ENCODE results near the gene CDH2.

Gene CDH2

GRCh38 chr18:27985832-27986231, 191.1 kb downstream of the CDH2 start (continued):
- TF ChIP-seq, protein P1, sequence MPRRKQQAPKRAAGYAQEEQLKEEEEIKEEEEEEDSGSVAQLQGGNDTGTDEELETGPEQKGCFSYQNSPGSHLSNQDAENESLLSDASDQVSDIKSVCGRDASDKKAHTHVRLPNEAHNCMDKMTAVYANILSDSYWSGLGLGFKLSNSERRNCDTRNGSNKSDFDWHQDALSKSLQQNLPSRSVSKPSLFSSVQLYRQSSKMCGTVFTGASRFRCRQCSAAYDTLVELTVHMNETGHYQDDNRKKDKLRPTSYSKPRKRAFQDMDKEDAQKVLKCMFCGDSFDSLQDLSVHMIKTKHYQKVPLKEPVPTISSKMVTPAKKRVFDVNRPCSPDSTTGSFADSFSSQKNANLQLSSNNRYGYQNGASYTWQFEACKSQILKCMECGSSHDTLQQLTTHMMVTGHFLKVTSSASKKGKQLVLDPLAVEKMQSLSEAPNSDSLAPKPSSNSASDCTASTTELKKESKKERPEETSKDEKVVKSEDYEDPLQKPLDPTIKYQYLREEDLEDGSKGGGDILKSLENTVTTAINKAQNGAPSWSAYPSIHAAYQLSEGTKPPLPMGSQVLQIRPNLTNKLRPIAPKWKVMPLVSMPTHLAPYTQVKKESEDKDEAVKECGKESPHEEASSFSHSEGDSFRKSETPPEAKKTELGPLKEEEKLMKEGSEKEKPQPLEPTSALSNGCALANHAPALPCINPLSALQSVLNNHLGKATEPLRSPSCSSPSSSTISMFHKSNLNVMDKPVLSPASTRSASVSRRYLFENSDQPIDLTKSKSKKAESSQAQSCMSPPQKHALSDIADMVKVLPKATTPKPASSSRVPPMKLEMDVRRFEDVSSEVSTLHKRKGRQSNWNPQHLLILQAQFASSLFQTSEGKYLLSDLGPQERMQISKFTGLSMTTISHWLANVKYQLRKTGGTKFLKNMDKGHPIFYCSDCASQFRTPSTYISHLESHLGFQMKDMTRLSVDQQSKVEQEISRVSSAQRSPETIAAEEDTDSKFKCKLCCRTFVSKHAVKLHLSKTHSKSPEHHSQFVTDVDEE (CRISPR knock-in tag; IDR thresholded peaks at IDR 0.05), result no peak
- no peak for TF ChIP-seq RARB (CRISPR knock-in tag; IDR thresholded peaks at IDR 0.05)

DNA sequence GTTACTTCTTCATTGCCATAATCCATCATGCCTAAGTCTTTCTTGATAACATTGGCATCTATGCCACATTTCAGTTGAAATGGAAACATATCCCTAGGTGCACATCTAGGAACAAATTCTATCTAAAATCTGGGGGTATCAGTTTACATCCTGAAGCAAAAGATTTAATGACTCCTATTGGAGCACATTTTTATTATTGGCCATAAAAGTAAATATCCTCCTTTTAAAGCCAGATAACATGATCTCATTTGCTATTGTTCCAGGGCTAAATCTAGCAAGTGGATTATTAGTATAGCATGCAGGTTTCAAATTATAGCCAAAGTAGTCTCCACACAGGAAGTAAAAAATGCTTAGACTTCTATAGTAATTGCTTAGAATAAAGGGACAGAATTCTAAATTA, 193.2 kb downstream of the CDH2 start:
- ATAC-seq, result no peak
- TF ChIP-seq CSDC2 (CRISPR knock-in tag; IDR thresholded peaks at IDR 0.05), result no peak
- no peak for TF ChIP-seq ISL1 (CRISPR knock-in tag; IDR thresholded peaks at IDR 0.05)
- TF ChIP-seq, protein P1 (CRISPR knock-in tag; IDR thresholded peaks at IDR 0.05), result no peak
- TF ChIP-seq ESRRG (CRISPR knock-in tag; IDR thresholded peaks at IDR 0.05), result no peak
- no peak for TF ChIP-seq PPARA (CRISPR knock-in tag; IDR thresholded peaks at IDR 0.05; ENCODE audit: borderline replicate concordance)
- no peak for TF ChIP-seq POU6F1 (CRISPR knock-in tag; IDR thresholded peaks at IDR 0.05; ENCODE audit: borderline replicate concordance, low read depth)

GRCh38 chr18:27976806-27977408, 200.0 kb downstream of the CDH2 start:
- TF ChIP-seq PPARA (CRISPR knock-in tag; IDR thresholded peaks at IDR 0.05; ENCODE audit: borderline replicate concordance), result no peak
- TF ChIP-seq PATZ1 (CRISPR knock-in tag; IDR thresholded peaks at IDR 0.05; ENCODE audit: borderline replicate concordance), result no peak
- no peak for TF ChIP-seq ZNF70 (CRISPR knock-in tag; IDR thresholded peaks at IDR 0.05)
- TF ChIP-seq ZFP30 (CRISPR knock-in tag; IDR thresholded peaks at IDR 0.05), result no peak
- no peak for TF ChIP-seq ZNF565 (CRISPR knock-in tag; conservative IDR thresholded peaks at IDR 0.05; ENCODE audit: low read depth)
- TF ChIP-seq POU6F1 (CRISPR knock-in tag; IDR thresholded peaks at IDR 0.05; ENCODE audit: borderline replicate concordance, low read depth), result no peak
- TF ChIP-seq ZFP3 (CRISPR knock-in tag; IDR thresholded peaks at IDR 0.05), result no peak
- no peak for ATAC-seq

GRCh38 chr18:27970321-27970720, 206.6 kb downstream of the CDH2 start:
- ATAC-seq, result no peak
- no peak for TF ChIP-seq PPARA (CRISPR knock-in tag; IDR thresholded peaks at IDR 0.05; ENCODE audit: borderline replicate concordance)
- TF ChIP-seq TCF4 (CRISPR knock-in tag; IDR thresholded peaks at IDR 0.05; ENCODE audit: borderline replicate concordance), result no peak
- no peak for TF ChIP-seq BACH2 (CRISPR knock-in tag; IDR thresholded peaks at IDR 0.05; ENCODE audit: borderline replicate concordance)
- no peak for TF ChIP-seq ISL1 (CRISPR knock-in tag; IDR thresholded peaks at IDR 0.05)
- no peak for TF ChIP-seq ZC3H10 (CRISPR knock-in tag; IDR thresholded peaks at IDR 0.05)
- TF ChIP-seq CSRNP3 (CRISPR knock-in tag; IDR thresholded peaks at IDR 0.05), result no peak
- TF ChIP-seq RARB (CRISPR knock-in tag; IDR thresholded peaks at IDR 0.05), result no peak
- TF ChIP-seq PATZ1 (CRISPR knock-in tag; IDR thresholded peaks at IDR 0.05; ENCODE audit: borderline replicate concordance), result no peak
- TF ChIP-seq ZNF8 (CRISPR knock-in tag; IDR thresholded peaks at IDR 0.05), result no peak
- no peak for TF ChIP-seq ZNF70 (CRISPR knock-in tag; IDR thresholded peaks at IDR 0.05)
- TF ChIP-seq TOX (CRISPR knock-in tag; IDR thresholded peaks at IDR 0.05; ENCODE audit: borderline replicate concordance), result no peak
- TF ChIP-seq POU6F1 (CRISPR knock-in tag; IDR thresholded peaks at IDR 0.05; ENCODE audit: borderline replicate concordance, low read depth), result no peak
- no peak for TF ChIP-seq ZFP30 (CRISPR knock-in tag; IDR thresholded peaks at IDR 0.05)
